Activated CD4-positive, alpha-beta T cell treated with anti-CD3 and anti-CD28 coated beads, Interleukin-2, Interleukin-4, amounts not matched to agents 100 ng/mL and 50 ng/mL, durations not matched to agents 16 hours and 8 hours (primary cell): ENCODE results near the gene HEPN1.
"Not testable (repeated sequence)": the region's sequence is repeated elsewhere in the genome, so short reads cannot be mapped to it uniquely, and the experiment has no call there.

Experiments
- DNase-seq: peaks from one replicate; pipeline ENCODE4 v3.0.0-alpha.2; 2020; ENCODE audit warnings: low spot score

The HEPN1 gene

DNA sequence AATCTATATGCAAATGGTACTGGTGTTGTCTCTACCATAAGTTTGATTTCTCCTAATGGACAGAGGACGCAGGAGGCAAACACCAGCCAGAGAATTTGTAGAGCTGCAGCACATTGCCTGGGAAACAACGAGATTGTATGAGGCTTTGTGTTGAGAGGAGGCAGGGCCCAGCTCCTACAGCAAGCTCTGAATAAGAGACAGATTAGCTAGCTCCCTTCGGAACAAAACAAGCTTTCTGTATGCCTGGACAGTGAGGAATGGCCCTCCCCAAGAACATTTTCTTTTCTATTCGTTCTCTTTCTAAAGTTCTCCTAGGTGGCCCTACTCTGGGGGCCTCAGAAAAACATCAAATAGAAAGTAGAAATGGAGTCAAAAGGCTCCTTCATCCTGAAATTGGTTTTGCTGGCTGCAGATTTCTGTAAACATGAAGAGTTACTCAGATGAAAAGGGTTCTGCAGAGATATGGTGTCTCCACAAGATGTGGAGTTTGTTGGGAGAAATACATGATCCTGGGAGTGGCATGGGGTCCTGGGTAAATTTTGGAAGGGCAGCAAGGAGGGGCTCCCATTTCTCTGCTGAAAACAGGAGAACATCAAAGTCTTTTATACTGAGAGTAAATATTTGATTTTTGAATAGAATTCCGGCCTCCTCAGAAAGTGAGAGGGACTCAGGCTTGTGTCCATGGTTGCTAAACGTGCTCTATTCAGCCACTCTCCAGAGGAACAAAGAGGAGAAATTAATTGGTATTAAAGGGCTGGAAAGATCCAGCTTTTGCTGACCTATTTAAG, 23.6 kb downstream of the HEPN1 start:
- no peak for DNase-seq

DNA sequence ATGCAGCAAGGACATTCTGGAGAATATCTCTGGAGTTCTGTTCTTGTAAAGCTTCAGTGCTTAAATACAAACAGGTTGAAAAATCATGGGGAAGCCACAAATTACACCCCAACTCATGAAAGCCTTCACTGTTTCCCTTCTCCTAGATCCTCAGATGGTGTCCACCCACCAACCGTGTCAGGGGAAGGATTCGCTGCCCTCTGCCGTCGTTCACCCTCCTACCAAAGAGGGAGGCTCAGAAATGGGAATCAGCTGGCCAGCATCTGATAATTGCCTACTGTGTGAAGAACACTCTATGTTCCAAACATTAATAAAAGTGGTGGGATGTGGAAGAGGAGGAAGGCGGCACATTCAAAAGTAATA, 24.2 kb downstream of the HEPN1 start:
- DNase-seq = no peak

DNA sequence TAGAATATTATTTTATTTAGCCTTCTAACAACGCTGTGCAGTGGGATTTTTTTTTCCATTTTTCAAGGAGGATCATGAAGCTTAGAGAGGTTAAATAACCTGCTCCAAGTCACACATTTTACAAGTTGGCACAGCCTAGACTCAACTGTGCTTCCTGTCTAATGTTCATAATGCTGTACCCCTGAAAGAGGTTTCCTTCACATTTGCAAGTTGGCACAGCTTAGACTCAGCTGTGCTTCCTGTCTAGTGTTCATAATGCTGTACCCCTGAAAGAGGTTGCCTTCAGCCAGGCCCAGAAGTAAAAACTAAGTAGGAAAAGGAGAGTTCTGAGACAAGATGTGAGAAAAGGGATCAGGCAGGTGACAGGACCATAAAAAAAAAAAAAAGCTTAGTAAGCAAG, 24.7 kb downstream of the HEPN1 start:
- no peak for DNase-seq

DNA sequence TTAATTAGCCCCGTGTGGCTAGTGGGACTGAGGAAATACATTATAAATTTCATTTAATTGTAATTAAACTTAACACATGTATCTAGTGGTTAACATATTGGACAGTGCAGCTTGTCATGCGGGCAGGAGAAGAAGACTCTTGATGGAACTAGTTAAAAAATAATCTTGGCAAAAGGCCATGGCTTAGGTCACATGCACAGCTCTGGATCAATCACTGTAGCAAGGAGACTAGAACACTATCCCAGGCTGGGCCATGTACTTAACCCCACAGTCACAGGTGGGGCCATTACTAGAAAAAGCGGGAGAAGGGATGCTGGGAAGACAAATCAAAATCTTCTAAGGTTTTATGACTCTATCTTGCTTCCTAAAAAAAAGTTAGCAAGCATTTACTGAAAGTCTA, 25.5 kb downstream of the HEPN1 start:
- no peak for DNase-seq

DNA sequence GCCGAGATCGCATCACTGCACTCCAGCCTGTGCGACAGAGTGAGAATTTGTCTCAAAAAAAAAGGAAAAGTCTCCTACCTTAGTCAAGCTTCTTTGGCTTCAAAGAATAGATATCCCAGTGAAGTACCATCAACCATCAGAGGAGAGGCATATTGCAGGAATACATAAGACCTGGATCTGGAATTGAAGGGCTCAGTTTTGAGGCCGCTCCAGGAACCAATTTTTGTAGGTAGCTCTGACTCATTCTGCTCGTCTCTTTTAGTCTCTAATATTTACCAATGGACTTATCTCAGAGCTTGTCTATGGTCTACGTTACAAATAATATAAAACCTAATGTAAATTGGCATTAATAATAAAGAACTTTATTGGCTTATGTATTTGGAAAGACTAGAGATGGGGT, 26.8 kb downstream of the HEPN1 start:
- no peak for DNase-seq

DNA sequence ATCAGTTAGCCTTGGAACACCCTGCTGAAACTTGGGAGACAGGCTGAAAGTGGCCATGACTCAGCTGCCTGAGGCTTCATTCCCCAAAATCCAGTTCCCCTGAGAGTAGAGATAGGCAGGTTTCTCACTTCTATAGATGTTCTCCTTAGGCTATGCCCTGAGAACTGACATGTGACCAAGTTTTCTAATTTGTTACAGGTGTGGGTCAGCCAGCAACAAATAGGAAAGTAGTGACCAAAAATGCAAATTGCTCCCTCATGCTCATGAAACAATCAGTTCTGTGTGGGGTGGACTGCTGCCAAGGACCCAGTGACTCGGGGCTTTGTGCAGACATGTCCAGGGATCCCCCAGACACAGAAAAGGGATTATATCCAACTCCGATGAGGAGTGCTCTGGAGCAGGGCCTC, 27.7 kb downstream of the HEPN1 start:
- no peak for DNase-seq

DNA sequence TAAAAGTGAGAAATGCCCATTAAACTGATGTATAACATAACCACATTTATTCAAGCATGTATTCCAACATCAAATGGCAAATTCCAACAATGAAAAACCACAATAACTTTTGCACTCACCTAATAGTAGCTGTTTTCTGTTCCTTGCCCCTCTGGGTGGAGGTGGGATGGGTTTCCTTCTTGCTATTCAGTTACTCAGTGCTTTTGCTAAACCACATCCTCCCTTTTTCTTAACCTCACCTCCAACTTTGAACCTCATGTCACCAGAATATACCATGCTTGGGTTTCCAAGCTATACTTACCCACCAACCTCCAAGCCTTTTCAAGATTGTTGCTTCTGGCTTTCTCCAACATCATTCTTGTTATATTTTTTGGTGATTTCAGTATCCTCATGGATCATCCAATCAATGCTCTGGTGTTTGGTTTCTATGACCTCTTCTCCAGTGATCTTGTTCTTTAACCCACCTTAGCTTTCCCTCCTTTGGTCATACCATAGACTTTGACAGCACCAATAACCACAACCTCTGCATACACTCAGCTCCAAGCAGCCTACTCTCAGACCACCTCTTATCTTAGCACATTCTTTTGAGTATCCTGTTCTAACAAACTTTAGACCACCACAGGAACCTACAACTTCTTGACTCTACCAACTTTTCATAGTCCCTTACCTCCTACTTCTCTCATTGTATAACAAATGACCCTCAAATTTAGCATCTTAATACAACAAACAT, 31.7 kb downstream of the HEPN1 start:
- peak; percentile 14 for DNase-seq

DNA sequence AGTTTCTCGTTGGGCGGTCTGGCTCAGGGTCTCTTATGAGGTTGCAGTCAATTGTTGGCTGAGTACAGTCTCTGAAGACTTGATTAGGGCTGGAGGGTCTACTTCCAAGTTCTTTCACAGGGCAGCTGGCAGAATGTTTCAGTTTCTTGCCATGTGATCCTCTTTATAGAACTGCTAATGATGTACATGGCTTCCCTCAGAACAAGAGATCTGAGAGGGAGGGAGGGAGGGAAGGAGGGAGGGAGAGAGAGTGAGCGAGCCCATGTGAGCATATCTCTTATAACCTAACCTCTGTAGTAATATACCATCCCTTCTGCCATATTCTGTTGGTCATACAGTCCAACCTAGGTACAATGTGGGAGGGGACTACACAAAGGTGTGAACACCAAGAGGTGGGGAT, 32.3 kb downstream of the HEPN1 start:
- DNase-seq = no peak

DNA sequence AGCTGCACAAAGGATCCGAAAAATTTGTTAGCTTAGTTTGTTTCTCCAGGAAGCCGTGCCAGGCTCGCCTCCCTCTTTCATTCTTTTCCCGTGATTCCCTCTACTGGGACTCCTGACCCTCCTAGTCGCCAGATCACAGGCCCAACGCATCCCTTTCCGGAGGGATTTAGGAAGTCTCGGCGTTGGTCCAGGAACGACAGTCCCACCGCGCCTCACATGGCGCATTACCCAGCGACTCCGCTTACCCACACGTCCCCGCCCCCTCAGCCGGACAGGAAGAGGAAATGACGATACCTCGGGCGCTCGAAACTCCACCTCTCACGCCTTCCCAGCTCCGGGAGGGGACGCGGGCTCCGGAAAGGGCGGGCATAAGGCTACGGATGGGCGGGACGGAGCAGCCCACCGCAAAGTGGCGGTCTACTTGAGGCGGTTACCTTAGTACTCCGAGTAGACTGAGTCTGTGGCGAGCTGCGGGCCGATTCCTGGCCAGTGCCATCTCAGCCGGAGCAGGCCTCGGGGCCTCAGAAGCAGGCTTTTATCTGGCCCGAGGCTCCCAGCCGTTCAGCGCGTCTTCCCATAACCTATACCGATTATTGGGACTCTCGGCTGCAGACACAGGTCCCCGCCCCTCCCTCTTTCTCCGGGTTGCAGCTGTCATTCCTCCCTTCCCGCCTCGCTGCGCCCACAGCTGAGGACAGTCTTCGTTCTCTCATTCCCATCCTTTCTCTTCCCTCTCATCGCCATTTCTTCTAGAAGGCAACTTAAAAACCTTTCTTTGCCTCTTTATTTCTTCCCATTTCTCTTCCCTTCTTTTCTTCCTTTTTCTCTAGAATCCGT, 34.9 kb downstream of the HEPN1 start, which contains the start of gene CCDC15:
Gene CCDC15, plus strand, starts transcription at position 450 of the 837 bp plus-strand sequence. CDS start 531 bp downstream, outside the sequence.
- DNase-seq = peak; percentile 97

DNA sequence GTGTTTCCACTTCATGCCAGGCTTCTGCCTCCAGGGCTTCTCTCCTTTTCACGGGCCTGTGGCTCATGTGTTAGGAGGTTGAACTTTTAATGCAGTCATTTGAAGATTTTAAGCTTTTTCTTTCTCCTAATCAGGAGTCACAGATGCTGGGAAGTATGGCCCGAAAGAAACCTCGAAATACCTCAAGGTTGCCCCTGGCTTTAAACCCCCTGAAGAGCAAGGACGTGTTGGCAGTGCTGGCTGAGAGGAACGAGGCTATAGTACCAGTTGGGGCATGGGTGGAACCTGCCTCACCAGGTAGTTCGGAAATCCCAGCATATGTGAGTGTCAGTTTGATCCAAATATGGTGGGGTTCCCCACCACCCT, 35.5 kb downstream of the HEPN1 start:
- no peak for DNase-seq

DNA sequence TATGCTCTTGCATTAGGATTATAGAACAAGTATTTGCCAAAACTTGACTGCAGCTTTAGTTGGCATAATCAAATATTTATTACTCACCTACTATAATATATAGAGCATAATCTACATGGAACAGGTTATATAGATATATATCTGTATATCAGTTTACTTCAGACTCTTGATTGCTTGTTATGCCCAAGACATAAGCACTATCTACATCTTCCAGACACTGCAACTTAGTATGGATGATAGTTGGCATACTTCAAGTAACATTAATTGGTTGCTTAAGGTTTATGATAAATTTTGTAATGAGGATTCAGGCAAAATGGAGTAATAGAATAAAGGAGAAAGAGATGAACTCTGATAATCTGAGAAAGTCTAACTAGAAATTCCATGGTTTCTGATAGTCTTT, 36.0 kb downstream of the HEPN1 start:
- no peak for DNase-seq

DNA sequence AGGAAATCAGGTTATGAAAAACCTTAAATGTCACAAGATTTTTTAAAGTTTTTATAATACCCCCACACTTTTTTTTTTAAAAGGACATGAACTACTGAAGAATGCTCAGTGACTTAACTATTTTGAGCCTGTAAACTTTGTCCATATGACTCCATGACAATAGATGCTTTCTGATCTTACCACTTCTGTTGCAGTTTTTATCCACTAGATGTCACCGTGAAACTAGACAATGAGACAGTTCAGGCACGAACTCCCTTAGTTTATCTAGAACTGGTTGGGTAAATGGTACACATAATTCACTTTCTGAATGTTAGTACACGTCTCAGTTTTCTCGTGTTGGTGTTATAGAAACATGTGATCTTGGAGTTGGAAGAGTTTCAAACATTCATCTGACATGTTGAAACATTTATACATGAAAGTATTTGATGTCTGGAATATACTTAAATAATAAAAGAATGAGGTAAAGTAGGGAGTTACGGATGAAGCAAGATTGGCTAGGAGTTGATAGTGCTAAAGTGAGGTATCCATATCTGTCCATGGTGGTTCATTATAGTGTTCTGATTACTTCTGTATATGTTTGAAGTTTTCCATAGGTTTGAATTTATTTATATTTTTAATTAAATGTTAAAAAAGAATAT, 43.0 kb downstream of the HEPN1 start:
- DNase-seq = peak; percentile 68

DNA sequence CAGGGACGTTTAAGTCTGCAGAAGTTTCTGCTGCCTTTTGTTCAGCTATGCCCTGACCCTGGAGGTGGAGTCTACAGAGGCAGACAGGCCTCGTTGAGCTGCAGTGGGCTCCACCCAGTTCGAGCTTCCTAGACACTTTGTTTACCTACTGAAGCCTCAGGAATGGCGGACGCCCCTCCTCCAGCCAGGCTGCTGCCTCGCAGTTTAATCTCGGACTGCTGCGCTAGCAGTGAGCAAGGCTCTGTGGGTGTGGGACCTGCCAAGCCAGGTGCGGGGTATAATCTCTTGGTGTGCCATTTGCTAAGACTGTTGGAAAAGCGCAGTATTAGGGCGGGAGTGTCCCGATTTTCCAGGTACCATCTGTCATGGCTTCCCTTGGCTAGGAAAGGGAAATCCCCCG, 49.1 kb downstream of the HEPN1 start:
- DNase-seq = not testable (repeated sequence)
